CD4-positive, alpha-beta T cell treated with Interleukin-2 at 100 ng/mL for 4 hours (primary cell): ENCODE measurements around the gene RAI1.

Source experiments
- DNase-seq: peaks from one replicate; pipeline ENCODE4 v3.0.0-alpha.2; 2020; ENCODE audit warnings: low spot score

The RAI1 gene

DNA sequence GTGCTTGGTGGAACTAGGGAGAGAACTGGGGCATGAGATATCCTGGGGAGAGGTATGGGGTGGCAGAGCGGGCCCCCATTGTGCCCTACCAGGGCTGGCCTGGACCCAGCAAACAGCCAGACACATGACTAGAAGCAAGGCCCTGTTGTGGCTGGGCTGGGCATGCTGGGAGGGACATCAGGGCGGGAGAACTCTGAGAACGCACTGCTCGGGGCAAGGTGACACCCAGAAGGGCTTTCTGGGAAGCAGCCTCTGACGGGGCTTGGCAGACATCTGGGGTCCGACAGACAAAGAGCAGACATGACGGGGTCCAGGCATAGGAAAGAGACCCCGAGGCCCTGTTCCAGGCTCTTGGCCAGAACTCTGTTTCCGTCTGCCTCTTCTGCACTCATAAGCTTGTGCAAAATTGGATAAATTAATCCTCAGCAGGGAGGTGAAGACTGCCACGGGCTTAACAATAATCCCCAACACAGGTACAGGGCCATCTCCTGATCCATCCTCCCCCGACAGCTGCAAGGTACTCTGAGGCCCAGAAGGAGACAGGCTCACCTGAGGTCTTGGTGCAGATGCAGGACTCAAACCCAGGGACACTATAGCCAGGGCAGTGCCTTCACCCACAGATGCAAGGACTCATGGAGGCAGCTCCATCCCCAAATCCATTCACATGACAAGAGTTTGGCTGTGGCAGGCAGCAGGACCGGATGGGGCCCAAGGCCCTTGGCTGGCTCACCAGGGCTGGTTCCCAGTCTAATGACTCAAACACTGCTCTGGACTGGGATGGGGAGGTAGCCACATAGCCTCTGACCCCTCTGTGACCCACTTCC, 150.2 kb downstream of the RAI1 start:
- no peak for DNase-seq

DNA sequence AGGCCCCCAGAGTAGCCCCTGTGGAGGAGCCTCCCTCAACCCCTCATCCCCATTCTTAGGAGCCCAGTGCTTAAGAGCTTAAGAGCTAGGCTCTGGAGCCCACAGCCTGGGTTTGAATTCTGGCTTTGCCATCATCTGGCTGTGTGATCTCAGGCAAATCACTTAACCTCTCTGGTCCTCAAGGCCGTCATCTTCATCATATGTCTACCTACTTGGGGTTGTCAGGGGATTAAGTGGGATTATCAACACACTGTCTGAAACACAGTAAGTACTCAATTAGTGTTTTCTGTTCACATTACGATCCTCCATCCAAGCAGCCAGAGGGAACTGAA, 150.7 kb downstream of the RAI1 start:
- DNase-seq: no peak

DNA sequence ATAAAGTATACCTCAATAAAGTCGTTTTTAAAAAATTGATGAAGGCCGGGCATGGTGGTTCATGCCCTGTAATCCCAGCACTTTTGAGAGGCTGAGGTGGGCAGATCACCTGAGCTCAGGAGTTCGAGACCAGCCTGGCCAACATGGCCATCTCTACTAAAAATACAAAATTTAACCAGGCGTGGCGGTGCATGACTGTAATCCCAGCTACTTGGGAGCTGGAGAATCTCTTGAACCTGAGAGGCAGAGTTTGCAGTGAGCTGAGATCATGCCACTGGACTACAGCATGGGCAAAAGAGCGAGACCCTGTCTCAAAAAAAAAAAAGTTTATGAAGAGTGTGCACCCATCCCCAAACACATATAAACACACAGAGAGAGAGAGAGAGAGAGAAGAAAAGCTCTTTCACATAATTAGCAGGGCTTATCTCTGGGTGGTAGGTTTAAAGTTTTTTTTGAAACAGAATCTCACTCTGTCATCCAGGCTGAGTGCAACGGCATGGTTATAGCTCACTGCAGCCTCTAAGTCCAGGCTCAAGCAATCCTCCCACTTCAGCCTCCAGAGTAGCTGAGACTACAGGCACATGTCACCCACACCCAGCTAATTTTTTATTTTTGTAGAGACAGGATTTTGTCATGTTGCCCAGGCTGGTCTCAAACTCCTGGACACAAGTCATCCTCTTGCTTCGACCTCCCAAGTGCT, 152.6 kb downstream of the RAI1 start:
- DNase-seq: no peak

- no peak for DNase-seq
Observed at GRCh38 chr17:17834974-17835373, 153.7 kb downstream of the RAI1 start.

DNA sequence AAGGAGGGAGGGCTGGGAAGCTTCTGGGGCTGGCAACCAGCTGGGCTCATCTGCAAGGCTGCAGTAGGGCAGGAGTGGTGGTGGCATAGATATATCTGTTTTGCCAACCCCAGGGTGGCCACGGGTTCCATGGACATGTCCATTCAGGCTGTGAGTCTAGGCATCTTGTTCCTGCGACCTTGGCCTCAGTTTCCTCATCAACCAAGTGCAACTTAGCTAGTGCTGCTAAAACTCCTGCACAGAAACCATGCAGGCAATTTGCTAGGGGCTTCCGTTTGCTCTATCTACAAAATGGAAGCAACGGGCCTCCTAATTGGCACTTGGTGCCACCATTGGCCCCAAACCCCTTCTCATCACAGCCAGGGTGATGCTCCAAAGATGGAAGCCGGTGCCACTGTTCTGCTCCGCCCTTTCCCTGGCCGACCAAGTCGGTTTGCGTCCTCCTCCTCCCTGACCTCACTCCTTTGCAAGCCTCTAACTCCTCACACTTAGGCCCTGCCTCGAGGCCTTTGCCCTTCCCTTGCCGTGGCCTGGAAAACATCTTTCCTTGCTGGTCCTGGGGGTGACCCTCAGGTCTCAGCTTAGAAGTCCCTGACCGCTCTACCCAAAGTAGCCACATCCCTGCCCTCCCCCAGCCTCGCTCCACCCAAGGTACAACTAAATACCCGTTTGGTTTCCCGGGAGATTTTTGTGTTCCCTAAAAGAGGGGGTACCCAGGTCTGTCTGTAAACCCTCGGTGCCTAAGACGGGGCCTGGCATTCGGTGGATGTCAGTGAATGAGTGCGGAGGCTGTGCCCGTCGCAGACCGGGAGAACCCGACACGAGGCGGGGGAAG, 154.4 kb downstream of the RAI1 start:
- DNase-seq: no peak

DNA sequence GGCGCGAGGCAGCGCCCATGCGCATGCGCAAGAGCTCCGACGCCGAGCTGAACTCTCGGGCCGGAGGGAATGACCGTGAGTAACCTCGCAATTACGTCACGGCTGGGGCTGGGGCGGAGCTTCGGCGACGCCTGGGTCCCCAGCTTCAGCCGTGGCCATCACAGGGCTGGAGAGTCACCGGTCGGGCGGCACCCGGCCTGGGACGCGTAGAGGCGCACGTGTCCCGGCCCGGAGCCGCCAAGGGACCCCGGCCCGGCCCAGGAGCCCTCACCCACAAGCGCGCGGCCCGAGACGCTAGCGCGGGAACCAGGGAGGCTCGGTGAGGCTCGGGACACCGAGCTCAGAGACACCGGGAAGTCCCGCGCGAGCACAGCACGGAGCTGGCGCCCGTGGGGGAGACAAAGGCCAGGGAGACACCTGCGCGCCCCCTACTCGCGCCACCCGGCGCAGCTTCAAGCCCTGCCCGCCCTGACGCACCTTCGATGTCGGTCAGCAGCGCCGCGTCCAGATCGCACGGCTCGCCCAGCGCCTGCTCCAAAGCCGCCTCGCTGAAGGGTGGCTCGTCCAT, 155.1 kb downstream of the RAI1 start:
- DNase-seq: peak; percentile 97

GRCh38 chr17:17836818-17837379, 155.6 kb downstream of the RAI1 start, which contains the start of gene SREBF1:
Gene SREBF1 (minus strand): TSS chr17:17836986. CDS start chr17:17836817, 169 bp downstream.
- peak; percentile 49 for DNase-seq

DNA sequence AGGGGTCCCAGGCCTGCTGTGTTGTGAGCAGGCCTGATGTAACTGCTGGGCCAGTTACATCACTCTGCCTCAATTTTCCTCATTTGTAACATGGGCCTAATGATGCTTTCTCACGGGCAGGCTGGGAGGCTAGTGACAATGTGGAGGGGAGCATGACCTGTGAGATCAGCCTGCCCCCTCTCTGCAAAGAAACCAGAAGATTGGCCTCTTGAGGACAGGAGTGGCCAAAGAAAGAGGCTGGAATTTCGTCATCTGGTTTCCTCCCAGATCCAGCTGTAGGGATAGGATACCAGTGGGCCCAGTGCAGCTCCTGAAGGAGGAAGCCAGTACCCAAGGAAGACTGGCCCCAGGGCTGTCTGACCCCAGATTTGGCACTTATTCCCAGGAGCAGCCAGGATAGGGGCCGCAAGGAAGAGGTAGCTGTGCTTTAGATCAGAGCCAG, 156.1 kb downstream of the RAI1 start:
- no peak for DNase-seq

DNA sequence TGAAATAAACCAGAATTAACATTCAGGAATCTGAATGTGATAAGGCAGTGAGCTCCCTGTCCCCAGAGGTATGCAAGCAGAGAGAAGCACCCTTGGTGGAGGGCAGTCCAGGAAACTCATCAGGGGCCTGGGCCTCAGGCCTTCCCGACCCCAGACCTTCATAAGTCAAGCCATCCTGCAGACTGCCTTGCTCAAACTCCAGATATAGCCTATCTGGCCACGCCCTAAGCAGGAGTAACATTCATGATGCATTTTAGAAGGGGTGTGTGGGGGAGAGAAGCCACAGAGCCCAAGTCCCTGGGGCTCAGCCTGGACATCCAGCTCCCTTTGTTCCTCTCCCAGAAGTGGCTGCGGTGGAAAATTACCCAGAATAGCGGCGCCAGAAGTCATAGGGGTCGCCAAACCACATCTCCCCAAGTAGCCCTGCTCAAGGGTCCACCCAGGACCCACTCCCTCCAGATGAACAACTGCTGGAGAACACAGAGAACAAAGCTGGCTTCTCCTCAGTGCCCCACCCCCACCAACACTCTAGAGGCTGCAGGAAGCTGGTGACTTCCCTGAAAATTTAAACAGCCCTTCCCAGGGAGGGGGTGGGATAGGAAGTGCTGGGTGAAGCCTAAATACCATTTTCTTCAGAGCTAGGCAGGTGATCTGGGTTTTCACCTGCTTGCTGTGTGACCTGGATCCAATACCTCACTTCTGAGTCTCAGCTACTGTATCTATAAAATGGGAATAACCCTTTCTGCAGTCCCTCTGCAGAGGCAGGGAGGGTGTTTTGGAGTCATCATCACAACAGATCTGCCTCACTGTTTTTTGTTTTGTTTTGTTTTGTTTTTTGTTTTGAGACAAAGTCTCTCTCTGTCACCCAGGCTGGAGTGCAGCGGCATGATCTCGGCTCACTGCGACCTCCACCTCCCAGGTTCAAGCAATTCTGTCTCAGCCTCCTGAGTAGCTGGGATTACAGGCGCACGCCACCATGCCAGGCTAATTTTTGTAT, 157.0 kb downstream of the RAI1 start:
- no peak for DNase-seq

GRCh38 chr17:17839791-17840707, 158.8 kb downstream of the RAI1 start:
- peak; percentile 78 for DNase-seq

DNA sequence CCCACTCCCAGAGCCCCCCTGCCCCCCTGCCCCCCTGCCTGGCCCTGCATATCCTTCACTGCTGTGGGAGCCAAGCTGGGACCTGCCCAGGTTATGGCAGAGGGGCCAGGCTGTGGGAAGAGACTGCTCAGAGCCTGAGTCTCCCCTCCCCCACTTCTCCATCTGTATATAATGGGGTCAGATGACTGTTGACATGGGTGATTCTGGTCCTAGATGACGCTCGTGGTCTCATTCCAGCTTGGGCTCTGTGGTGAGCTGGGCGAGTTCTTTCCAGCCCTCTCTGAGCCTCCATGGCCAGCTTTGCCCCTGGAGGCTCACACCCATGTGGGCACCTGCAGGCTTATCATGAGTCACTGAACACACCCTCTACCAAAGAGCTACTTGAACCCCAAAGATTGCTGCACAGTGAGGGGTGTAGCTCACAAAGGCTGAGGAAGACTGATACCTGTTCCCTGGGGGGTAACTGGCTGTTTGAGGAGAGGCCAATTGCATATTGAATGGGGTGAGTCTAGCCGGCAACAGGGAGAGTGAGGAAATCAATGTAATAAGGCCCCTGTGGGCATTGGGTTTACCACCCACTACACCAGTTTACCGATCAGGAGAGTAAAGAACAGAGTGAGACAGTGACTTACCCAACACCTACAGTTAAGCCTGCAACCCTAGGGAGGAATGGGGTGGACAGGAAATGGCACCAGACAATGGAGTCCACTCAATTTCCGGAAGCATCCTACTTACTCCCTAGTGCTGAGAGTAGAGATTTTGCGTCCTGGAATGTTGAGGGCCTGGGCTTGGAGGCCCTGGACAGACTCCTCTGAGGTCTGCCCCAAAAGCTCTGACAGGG, 159.7 kb downstream of the RAI1 start:
- no peak for DNase-seq

DNA sequence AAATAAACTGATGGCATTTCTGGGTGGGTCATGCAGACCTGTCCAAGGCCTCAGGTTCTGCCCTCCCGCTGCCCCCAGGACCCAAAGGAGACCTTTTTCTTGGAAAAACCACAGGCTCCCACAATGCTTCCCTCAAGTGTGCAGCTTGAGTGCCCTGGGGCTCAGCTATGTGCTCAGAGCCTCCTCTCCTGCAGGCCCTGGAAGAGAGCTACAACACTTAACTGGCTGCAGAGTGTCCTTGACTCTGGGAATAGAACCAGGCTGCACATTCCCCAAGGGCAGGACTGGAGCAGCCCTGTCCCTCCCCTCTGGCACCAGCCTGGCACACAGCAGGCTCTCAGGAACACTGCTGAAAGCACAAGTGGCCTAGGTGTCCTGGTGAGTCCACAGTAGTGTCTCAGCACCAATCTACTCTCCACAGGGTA, 160.4 kb downstream of the RAI1 start:
- DNase-seq: no peak

- DNase-seq: no peak
Observed at GRCh38 chr17:17842111-17842876, 161.0 kb downstream of the RAI1 start.

DNA sequence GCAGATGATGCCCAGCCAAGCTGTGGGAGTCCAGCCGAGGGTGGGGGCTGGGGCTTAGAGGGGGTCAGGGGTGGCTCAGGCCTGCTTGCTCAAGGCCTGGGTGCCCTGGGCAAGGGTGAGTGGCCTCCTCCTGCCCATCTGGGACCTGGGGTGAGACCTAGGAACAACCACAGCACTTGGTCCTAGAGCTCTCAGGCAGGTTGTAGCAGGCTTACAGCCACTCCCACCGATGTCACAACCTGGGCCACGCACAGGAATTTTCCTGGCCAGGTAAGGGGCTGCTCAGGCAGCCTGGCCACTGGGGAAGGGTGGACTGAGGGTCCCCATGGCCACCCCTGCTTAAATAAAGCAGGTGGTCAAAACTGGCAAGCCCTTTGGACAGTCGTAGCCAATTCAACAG, 161.8 kb downstream of the RAI1 start:
- no peak for DNase-seq

GRCh38 chr17:17844079-17844478, 162.8 kb downstream of the RAI1 start:
- DNase-seq: no peak

DNA sequence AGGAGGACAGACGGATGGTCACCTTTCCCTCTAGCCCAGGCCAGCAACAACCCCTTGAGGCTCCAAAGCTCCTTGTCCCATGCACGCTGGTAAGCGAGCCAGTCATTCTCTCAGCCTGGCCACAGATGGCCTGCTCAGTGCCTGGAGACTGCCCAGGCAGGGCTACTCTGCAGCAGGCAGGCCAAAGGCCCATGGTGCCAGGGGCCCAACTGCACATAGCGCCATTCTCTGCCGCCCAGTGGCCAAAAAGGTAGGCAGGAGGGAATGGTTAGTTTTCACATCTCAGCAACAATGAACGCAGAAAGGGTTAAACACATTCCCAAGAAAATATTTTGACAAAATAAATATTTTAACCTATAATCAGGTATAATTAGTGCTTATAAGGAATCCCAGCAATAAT, 163.2 kb downstream of the RAI1 start:
- DNase-seq: no peak

GRCh38 chr17:17845046-17845775, 164.0 kb downstream of the RAI1 start:
- no peak for DNase-seq
